ENCODE data around the gene SHANK3. TPM values are rescaled to one million over a fixed set of nuclear protein-coding genes. Genes with fewer than 3 reads are reported as not detected.

Gene SHANK3
- total and polyA plus RNA-seq, 2 experiments from 2014 or later = 0.52 to 4.9 TPM

GRCh38 chr22:50656122-50657070 is 16.2 kb upstream of the SHANK3 start:
- Histone ChIP-seq H3K4me1 (ENCODE audit: insufficient read depth) (no peaks in the 10 kb centered on the region), H3K4me3 (no peak overlapping the region), H3K27ac (ENCODE audit: low read depth) (no peak overlapping the region), H4K20me1 (replicated peaks; ENCODE audit: insufficient read depth) (no peaks in the 10 kb centered on the region), H3K79me2 (replicated peaks; ENCODE audit: insufficient read depth) (no peaks in the 10 kb centered on the region), H2AFZ (no peak overlapping the region), H3F3A (replicated peaks; ENCODE audit: low read depth) (no peaks in the 10 kb centered on the region), H3K9me2 (ENCODE audit: insufficient read depth) (no peaks in the 10 kb centered on the region; the same call in 1 of the 2 replicates), H3K27me3 (ENCODE audit: insufficient read depth) (0 out of 2 replicates have a peak, but pooled peaks cover 9% of the 10 kb centered on the region), H3K36me3 (ENCODE audit: insufficient read depth) (no peaks in the 10 kb centered on the region), H3K4me2 (no peak overlapping the region)
- ATAC-seq = no peak
- peaks cover 18% of the 10 kb centered on the region for H3K27me3 Mint-ChIP-seq (ENCODE audit: insufficient read depth, low read depth, poor library complexity)
- peaks cover 41% of the 10 kb centered on the region for H3K9me3 Mint-ChIP-seq
- DNase-seq (ENCODE audit: low spot score) = no peak
- no peak overlapping the region for H3K27ac Mint-ChIP-seq
- no peak overlapping the region for H3K4me3 Mint-ChIP-seq
- TF ChIP-seq NANOG (IDR thresholded peaks at IDR 0.05; ENCODE audit: borderline replicate concordance) = no peak
- no peak for TF ChIP-seq POLR2AphosphoS5 (IDR thresholded peaks at IDR 0.05; ENCODE audit: low read depth)
- TF ChIP-seq STAT1 (IDR thresholded peaks at IDR 0.05; ENCODE audit: unreplicated experiment) = no peak
- no peak for TF ChIP-seq JUNB (IDR thresholded peaks at IDR 0.05; ENCODE audit: unreplicated experiment)
- TF ChIP-seq ZNF462 (CRISPR knock-in tag; IDR thresholded peaks at IDR 0.05) = no peak
- TF ChIP-seq ZNF114 (CRISPR knock-in tag; IDR thresholded peaks at IDR 0.05) = no peak
- TF ChIP-seq ZNF331 (CRISPR knock-in tag; IDR thresholded peaks at IDR 0.05; ENCODE audit: low read depth) = no peak
- TF ChIP-seq EZH2phosphoT487 (IDR thresholded peaks at IDR 0.05; ENCODE audit: unreplicated experiment) = no peak
- TF ChIP-seq EZH2 (IDR thresholded peaks at IDR 0.05; ENCODE audit: low read depth, unreplicated experiment) = no peak
- no peak for TF ChIP-seq CREB1 (CRISPR knock-in tag; IDR thresholded peaks at IDR 0.05; ENCODE audit: low read depth)
- TF ChIP-seq, protein P1, sequence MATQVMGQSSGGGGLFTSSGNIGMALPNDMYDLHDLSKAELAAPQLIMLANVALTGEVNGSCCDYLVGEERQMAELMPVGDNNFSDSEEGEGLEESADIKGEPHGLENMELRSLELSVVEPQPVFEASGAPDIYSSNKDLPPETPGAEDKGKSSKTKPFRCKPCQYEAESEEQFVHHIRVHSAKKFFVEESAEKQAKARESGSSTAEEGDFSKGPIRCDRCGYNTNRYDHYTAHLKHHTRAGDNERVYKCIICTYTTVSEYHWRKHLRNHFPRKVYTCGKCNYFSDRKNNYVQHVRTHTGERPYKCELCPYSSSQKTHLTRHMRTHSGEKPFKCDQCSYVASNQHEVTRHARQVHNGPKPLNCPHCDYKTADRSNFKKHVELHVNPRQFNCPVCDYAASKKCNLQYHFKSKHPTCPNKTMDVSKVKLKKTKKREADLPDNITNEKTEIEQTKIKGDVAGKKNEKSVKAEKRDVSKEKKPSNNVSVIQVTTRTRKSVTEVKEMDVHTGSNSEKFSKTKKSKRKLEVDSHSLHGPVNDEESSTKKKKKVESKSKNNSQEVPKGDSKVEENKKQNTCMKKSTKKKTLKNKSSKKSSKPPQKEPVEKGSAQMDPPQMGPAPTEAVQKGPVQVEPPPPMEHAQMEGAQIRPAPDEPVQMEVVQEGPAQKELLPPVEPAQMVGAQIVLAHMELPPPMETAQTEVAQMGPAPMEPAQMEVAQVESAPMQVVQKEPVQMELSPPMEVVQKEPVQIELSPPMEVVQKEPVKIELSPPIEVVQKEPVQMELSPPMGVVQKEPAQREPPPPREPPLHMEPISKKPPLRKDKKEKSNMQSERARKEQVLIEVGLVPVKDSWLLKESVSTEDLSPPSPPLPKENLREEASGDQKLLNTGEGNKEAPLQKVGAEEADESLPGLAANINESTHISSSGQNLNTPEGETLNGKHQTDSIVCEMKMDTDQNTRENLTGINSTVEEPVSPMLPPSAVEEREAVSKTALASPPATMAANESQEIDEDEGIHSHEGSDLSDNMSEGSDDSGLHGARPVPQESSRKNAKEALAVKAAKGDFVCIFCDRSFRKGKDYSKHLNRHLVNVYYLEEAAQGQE (IDR thresholded peaks at IDR 0.05; ENCODE audit: unreplicated experiment) = no peak
- H3K4me1 Mint-ChIP-seq = no peaks in the 10 kb centered on the region
- H3K36me3 Mint-ChIP-seq (ENCODE audit: low read depth) = peaks cover 3% of the 10 kb centered on the region; the same call in 2 of the 3 replicates
